ENCODE measurements around the gene LSM5.

LSM5 gene

DNA sequence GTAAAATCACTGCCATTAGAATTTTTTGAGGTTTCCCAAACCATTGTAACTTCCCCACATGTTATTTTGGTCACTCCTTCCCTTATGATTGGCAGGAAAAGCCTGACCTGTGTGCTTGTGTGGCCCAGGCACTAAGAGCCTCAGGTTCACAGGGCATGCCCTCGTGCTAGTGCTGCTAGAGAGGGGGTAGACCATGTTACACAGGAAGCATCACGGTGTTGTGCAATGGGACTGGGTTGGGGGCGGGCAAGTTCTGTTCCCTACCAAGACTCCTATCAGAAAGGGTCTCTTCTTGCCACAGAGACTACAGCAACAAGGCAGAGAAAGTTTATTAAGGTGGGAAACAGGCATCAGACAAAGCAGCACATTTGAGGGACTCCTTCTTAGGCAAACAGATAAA, 32.2 kb downstream of the LSM5 start:
- no peak for DNase-seq

- no peak for DNase-seq
Measured at GRCh38 chr7:32453341-32454011, 36.7 kb downstream of the LSM5 start.

GRCh38 chr7:32447218-32447617, 43.0 kb downstream of the LSM5 start:
- DNase-seq = no peak

GRCh38 chr7:32436146-32436928, 53.8 kb downstream of the LSM5 start:
- no peak for DNase-seq
